K562 (cell line): ENCODE results near the gene DENND1A. TPM values are rescaled to one million over a fixed set of nuclear protein-coding genes. Genes with fewer than 3 reads are reported as not detected.

ENCODE experiments used
- ATAC-seq: fragments of 200-7000 bp; cut with Tn5 transposase; 3 replicates; pipeline ENCODE4 v1.9.1; 2020; ENCODE audit warnings: moderate library complexity
- BruUV-seq: library from RNA; stranded (reverse); fragments of 400-500 nt; replicated peaks from 2 replicates; lab custom pipeline; 2021; lab: Mats Ljungman, UMichigan
- CTCF ChIA-PET: fragments of 300-600 bp; formaldehyde crosslinking; extraction: SDS; loops from one replicate; lab custom pipeline; 2021; ENCODE audit warnings: low intra/inter-chr PET ratio; lab: Yijun Ruan, JAX
- POLR2A ChIA-PET: fragments of 300-600, 350-650 bp; sonication (Branson Sonifier 250); formaldehyde crosslinking; extraction: SDS; loops from one replicate; lab custom pipeline; 2021; ENCODE audit warnings: antibody characterized with exemption, inconsistent platforms; lab: Yijun Ruan, JAX
- DNase-seq, 4 experiments: peaks; one replicate each; pipeline versions ENCODE4 v3.0.0 to v3.0.0-alpha.2; 2011 to 2018; ENCODE audit warnings: low spot score in 3 of 4, mixed read lengths in 3 of 4; ENCODE audit errors: extremely low read depth in 1 of 4
- FAIRE-seq: peaks from 2 replicates; lab custom pipeline; 2011; peaks lifted over from hg19 to GRCh38; lab: Jason Lieb, UNC
- H2AFZ ChIP-seq: 2 replicates; pipeline ENCODE4 v1.6.0; 2011; ENCODE audit warnings: low read depth, low read length, control low read depth, inconsistent platforms
- H3K27ac ChIP-seq: fragments of 200-600 bp; 3 replicates; pipeline ENCODE4 v1.8.0; 2011; ENCODE audit warnings: low read depth, mild to moderate bottlenecking, control low read depth, inconsistent platforms, low read length, moderate library complexity, mixed read lengths; ENCODE audit errors: extremely low read depth
- H3K27me3 ChIP-seq, 2 experiments: fragments of 300-600 bp in 1 of 2; 2 replicates in 1 of 2; 3 replicates in 1 of 2; pipeline versions ENCODE4 v1.6.0 to v1.8.0; 2011; ENCODE audit warnings: inconsistent platforms in 2 of 2, low read length in 2 of 2, mild to moderate bottlenecking in 1 of 2, mixed read lengths in 1 of 2, moderate library complexity in 1 of 2; ENCODE audit not compliant: control insufficient read depth in 2 of 2, insufficient read depth in 2 of 2
- H3K36me3 ChIP-seq: fragments of 300-600 bp; 3 replicates; pipeline ENCODE4 v1.8.0; 2011; ENCODE audit warnings: mild to moderate bottlenecking, low read length, inconsistent platforms; ENCODE audit not compliant: control insufficient read depth, insufficient read depth
- H3K4me1 ChIP-seq, 2 experiments: fragments of 200-600 bp in 1 of 2; replicated peaks in 1 of 2; 2 replicates in 1 of 2; 3 replicates in 1 of 2; pipeline versions ENCODE4 v1.5.1 to v1.8.0; 2011; ENCODE audit warnings: inconsistent platforms in 2 of 2, low read length in 2 of 2, mild to moderate bottlenecking in 1 of 2, mixed read lengths in 1 of 2, moderate library complexity in 1 of 2; ENCODE audit not compliant: control insufficient read depth in 2 of 2, insufficient read depth in 2 of 2
- H3K4me2 ChIP-seq: 2 replicates; pipeline ENCODE4 v1.6.1; 2011; ENCODE audit warnings: low read length, control low read depth, inconsistent platforms, mixed read lengths; ENCODE audit not compliant: insufficient read depth
- H3K4me3 ChIP-seq: fragments of 200-600 bp; sonication (generic), shearing (Covaris generic); 2 replicates; pipeline ENCODE4 v1.5.1; 2016; ENCODE audit warnings: control low read depth, inconsistent platforms
- H3K79me2 ChIP-seq: fragments of 200-600 bp; 3 replicates; pipeline ENCODE4 v1.8.0; 2011; ENCODE audit warnings: low read length, inconsistent platforms; ENCODE audit not compliant: control insufficient read depth, insufficient read depth
- H3K9ac ChIP-seq, 2 experiments: 2 replicates each; pipeline versions ENCODE4 v1.6.0 to v1.6.1; 2011; ENCODE audit warnings: low read depth in 2 of 2, low read length in 2 of 2, control low read depth in 1 of 2, inconsistent platforms in 1 of 2, mild to moderate bottlenecking in 1 of 2, mixed read lengths in 1 of 2; ENCODE audit not compliant: insufficient read depth in 1 of 2
- H3K9me1 ChIP-seq: one replicate; pipeline ENCODE4 v1.6.0; 2011; ENCODE audit warnings: inconsistent platforms, mild to moderate bottlenecking, low read length, moderate library complexity; ENCODE audit not compliant: control insufficient read depth, insufficient read depth
- H3K9me3 ChIP-seq: replicated peaks from 2 replicates; pipeline ENCODE4 v1.5.1; 2011; ENCODE audit warnings: low read depth, low read length, inconsistent platforms; ENCODE audit not compliant: control insufficient read depth, insufficient read depth
- H4K20me1 ChIP-seq: replicated peaks from 2 replicates; pipeline ENCODE4 v1.6.1; 2011; ENCODE audit warnings: low read length, inconsistent platforms, mixed read lengths; ENCODE audit not compliant: control insufficient read depth, insufficient read depth
- BCOR ChIP-seq: fragments of 450-650 bp; IDR thresholded peaks from 2 replicates; pipeline ENCODE4 v1.6.1; 2016
- CXXC5 ChIP-seq: fragments of 250-450 bp; sonication (Bioruptor Pico); IDR thresholded peaks from 2 replicates; pipeline ENCODE4 v1.8.0; 2022; ENCODE audit warnings: inconsistent platforms, mild to moderate bottlenecking, moderate library complexity
- HEY1 ChIP-seq: fragments of 250-450 bp; sonication (Bioruptor Pico); IDR thresholded peaks from 2 replicates; pipeline ENCODE4 v1.5.0; 2020; ENCODE audit warnings: mild to moderate bottlenecking, moderate library complexity, borderline replicate concordance
- HSF4 ChIP-seq: fragments of 250-450 bp; sonication (Bioruptor Pico); IDR thresholded peaks from 2 replicates; pipeline ENCODE4 v2.1.2; 2022; ENCODE audit warnings: mild to moderate bottlenecking, moderate library complexity, borderline replicate concordance
- JUND ChIP-seq, 2 experiments: IDR thresholded peaks; 2 replicates in 1 of 2; 3 replicates in 1 of 2; pipeline ENCODE4 v1.6.1; 2011; ENCODE audit warnings: borderline replicate concordance in 2 of 2, low read depth in 2 of 2, low read length in 2 of 2, improper control_type of control experiment in 1 of 2, missing biosample characterization in 1 of 2, missing genetic modification characterization in 1 of 2, missing genetic modification reagents in 1 of 2
- MYNN ChIP-seq, 2 experiments: sonication (generic); formaldehyde crosslinking in 1 of 2; IDR thresholded peaks; 2 replicates each; pipeline versions ENCODE4 v1.5.0 to v1.6.1; 2016 to 2020; ENCODE audit warnings: antibody characterized with exemption in 1 of 2, missing genetic modification reagents in 1 of 2
- NFYB ChIP-seq: IDR thresholded peaks from 2 replicates; pipeline ENCODE4 v1.6.1; 2011; ENCODE audit warnings: mild to moderate bottlenecking, moderate library complexity; ENCODE audit not compliant: insufficient read length; ENCODE audit errors: extremely low read depth
- ZBTB8A ChIP-seq: fragments of 450-650 bp; IDR thresholded peaks from 2 replicates; pipeline ENCODE4 v1.6.1; 2018; ENCODE audit warnings: mild to moderate bottlenecking, moderate library complexity; ENCODE audit not compliant: partially characterized antibody
- ZNF23 ChIP-seq: fragments of 250-450 bp; sonication (Bioruptor Pico); IDR thresholded peaks from 2 replicates; pipeline ENCODE4 v1.4.0; 2020; ENCODE audit warnings: mild to moderate bottlenecking
- WGBS: fragments of 100-300 bp; shearing (Covaris generic); methylation state at CpG from one replicate; pipeline ENCODE4 v1.1.6; 2016; ENCODE audit warnings: low coverage, mixed read lengths; ENCODE audit not compliant: insufficient coverage; ENCODE audit errors: missing lambda C conversion rate; 5-methylcytosine and 5-hydroxymethylcytosine counted together
- in situ Hi-C: fragments of 300-500 bp; cut with MboI; formaldehyde crosslinking; loops from 4 replicates; pipeline ENCODE4 v1.15.0; 2018; ENCODE audit warnings: inconsistent platforms, mixed read lengths
- intact Hi-C: fragments of 100-400 bp; cut with micrococcal nuclease; formaldehyde crosslinking; loops from 2 replicates; pipeline ENCODE4 v1.14.2; 2022
- polyA plus RNA-seq, 8 experiments: library from polyadenylated mRNA; depleted of rRNA in 4 of 8; stranded (reverse) in 5 of 8; unstranded in 3 of 8; fragments of >200 nt; fragmentation: Nextera tagmentation in 2 of 8; fragmentation: Illumina TruSeq in 1 of 8; extraction: Ambion mirVana in 2 of 8; extraction: Trizol in 1 of 8; gene quantifications; 2 replicates each; pipeline versions ENCODE4 v1.2.1 to v1.2.3, GENCODE V29; 2011 to 2014; ENCODE audit warnings: inconsistent platforms in 1 of 8, missing spikeins in 1 of 8
- total RNA-seq, 7 experiments: library from RNA; depleted of rRNA in 6 of 7; stranded (reverse); fragments of >200 nt in 6 of 7; fragmentation: Illumina TruSeq in 2 of 7; extraction: Trizol in 2 of 7; gene quantifications; 2 replicates each; pipeline versions ENCODE4 v1.2.1 to v1.2.3, GENCODE V29; 2011 to 2021; ENCODE audit warnings: low replicate concordance in 1 of 7
- TF ChIP-seq, protein P1 (sequence below): sonication (generic); formaldehyde crosslinking; IDR thresholded peaks from 2 replicates; pipeline ENCODE4 v1.8.1; 2023; ENCODE audit warnings: mild to moderate bottlenecking, missing genetic modification reagents
- TF ChIP-seq, protein P2 (sequence below): sonication (generic); formaldehyde crosslinking; IDR thresholded peaks from 2 replicates; pipeline ENCODE4 v1.8.0; 2022; ENCODE audit warnings: missing genetic modification reagents, mild to moderate bottlenecking, borderline replicate concordance
- TF ChIP-seq, protein P3 (sequence below): fragments of 450-650 bp; formaldehyde crosslinking; IDR thresholded peaks from 2 replicates; pipeline ENCODE4 v1.4.0; 2022; ENCODE audit warnings: missing genetic modification characterization
- TF ChIP-seq, protein P4 (sequence below): fragments of 250-450 bp; sonication (Bioruptor Pico); IDR thresholded peaks from 2 replicates; pipeline ENCODE4 v1.8.0; 2021; ENCODE audit warnings: moderate library complexity, mild to moderate bottlenecking, inconsistent platforms

DENND1A gene
- total and polyA plus RNA-seq, 9 of the 15 experiments (the other 6 are each of a cell fraction or from before 2014, with no cell fraction given), result 7.6 to 29.5 (median 15.7) TPM

DNA sequence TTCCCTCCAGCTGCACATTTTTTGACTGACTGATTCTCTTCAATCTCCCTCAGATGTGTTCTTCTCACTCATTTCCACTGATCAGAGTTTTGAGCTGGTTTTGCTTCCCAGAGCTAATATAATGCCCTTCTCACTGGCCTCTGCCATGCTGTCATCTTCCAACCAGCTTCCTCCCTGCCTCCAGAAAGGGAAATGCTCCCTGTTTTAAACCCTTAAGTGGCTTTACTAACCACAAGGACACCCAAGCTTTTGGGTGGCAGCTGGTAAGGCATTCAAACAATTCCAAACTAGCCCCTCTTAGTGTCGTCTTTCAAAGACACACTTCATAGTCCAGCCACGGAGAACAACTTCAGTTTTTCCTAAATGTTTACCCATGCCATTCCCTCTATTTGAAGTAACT, 401.4 kb downstream of the DENND1A start (continued):
- TF ChIP-seq, protein P1, sequence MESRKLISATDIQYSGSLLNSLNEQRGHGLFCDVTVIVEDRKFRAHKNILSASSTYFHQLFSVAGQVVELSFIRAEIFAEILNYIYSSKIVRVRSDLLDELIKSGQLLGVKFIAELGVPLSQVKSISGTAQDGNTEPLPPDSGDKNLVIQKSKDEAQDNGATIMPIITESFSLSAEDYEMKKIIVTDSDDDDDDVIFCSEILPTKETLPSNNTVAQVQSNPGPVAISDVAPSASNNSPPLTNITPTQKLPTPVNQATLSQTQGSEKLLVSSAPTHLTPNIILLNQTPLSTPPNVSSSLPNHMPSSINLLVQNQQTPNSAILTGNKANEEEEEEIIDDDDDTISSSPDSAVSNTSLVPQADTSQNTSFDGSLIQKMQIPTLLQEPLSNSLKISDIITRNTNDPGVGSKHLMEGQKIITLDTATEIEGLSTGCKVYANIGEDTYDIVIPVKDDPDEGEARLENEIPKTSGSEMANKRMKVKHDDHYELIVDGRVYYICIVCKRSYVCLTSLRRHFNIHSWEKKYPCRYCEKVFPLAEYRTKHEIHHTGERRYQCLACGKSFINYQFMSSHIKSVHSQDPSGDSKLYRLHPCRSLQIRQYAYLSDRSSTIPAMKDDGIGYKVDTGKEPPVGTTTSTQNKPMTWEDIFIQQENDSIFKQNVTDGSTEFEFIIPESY, result no peak

DNA sequence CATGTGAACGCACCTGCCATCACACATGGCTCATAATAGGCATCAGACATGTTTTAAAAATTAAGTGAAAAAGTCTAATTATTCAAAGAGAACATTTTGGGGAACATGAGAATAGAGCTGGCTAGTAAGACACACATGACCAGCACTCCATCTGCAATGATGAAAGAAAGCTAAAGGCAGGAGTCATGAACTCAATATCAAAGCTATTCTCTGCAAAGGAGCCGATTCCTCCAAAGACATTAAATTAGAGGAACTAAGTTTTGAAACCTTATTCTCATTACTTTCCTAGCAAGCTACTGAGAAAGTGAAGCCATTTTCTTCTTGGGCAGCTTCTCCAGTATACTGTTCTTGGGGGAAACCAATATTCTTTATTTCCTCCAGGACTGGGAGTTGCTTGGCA, 401.9 kb downstream of the DENND1A start:
- no peak overlapping the region for H2AFZ ChIP-seq
- H3K9ac ChIP-seq, result no peak overlapping the region
- H3K9me1 ChIP-seq, result no peaks in the 10 kb centered on the region
- POLR2A ChIA-PET, result interaction anchor here (0.7 to 1.0 kb wide), 2 partner anchors 11 to 216 kb away, joined by 3 read pairs; no protein-coding TSS in a partner anchor
- no peaks in the 10 kb centered on the region for H3K36me3 ChIP-seq
- TF ChIP-seq JUND (IDR thresholded peaks at IDR 0.05; ENCODE audit: borderline replicate concordance, low read depth, low read length) (no peak), JUND (tag; IDR thresholded peaks at IDR 0.05; ENCODE audit: borderline replicate concordance, low read depth, low read length) (no peak), HSF4 (CRISPR knock-in tag) (no peak), ZBTB8A (no peak), ZNF23 (CRISPR knock-in tag) (no peak), NFYB (no peak), BCOR (no peak), MYNN (IDR thresholded peaks at IDR 0.05) (no peak), MYNN (CRISPR knock-in tag; IDR thresholded peaks at IDR 0.05) (no peak), HEY1 (CRISPR knock-in tag) (no peak), CXXC5 (no peak)
- TF ChIP-seq, protein P2, sequence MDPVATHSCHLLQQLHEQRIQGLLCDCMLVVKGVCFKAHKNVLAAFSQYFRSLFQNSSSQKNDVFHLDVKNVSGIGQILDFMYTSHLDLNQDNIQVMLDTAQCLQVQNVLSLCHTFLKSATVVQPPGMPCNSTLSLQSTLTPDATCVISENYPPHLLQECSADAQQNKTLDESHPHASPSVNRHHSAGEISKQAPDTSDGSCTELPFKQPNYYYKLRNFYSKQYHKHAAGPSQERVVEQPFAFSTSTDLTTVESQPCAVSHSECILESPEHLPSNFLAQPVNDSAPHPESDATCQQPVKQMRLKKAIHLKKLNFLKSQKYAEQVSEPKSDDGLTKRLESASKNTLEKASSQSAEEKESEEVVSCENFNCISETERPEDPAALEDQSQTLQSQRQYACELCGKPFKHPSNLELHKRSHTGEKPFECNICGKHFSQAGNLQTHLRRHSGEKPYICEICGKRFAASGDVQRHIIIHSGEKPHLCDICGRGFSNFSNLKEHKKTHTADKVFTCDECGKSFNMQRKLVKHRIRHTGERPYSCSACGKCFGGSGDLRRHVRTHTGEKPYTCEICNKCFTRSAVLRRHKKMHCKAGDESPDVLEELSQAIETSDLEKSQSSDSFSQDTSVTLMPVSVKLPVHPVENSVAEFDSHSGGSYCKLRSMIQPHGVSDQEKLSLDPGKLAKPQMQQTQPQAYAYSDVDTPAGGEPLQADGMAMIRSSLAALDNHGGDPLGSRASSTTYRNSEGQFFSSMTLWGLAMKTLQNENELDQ (CRISPR knock-in tag), result no peak
- TF ChIP-seq, protein P3, sequence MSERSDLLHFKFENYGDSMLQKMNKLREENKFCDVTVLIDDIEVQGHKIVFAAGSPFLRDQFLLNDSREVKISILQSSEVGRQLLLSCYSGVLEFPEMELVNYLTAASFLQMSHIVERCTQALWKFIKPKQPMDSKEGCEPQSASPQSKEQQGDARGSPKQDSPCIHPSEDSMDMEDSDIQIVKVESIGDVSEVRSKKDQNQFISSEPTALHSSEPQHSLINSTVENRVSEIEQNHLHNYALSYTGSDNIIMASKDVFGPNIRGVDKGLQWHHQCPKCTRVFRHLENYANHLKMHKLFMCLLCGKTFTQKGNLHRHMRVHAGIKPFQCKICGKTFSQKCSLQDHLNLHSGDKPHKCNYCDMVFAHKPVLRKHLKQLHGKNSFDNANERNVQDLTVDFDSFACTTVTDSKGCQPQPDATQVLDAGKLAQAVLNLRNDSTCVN, result no peak
- TF ChIP-seq, protein P4, sequence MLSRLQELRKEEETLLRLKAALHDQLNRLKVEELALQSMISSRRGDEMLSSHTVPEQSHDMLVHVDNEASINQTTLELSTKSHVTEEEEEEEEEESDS (CRISPR knock-in tag), result no peak
- no peak overlapping the region for H3K4me3 ChIP-seq
- intact Hi-C loops (no loop called here), in situ Hi-C loops (loop anchor here (25.0 kb wide), 1 partner anchor 784 kb away; no protein-coding TSS in a partner anchor)
- H4K20me1 ChIP-seq, result 0 out of 2 replicates have a peak, but pooled peaks cover 4% of the 10 kb centered on the region
- no peak overlapping the region for H3K27ac ChIP-seq
- no peaks in the 10 kb centered on the region for H3K79me2 ChIP-seq
- DNase-seq (no peak), ATAC-seq (no peak), FAIRE-seq (no peak)
- H3K4me1 ChIP-seq, result peaks cover 5 to 9% of the 10 kb centered on the region in 2 experiments; a peak in 3 of 5 replicates
- H3K9me3 ChIP-seq, result no peaks in the 10 kb centered on the region; the same call in 1 of the 2 replicates
- BruUV-seq, result no TSS peak
- H3K4me2 ChIP-seq, result no peak overlapping the region
- H3K27me3 ChIP-seq, result no peaks in the 10 kb centered on the region
- CTCF ChIA-PET, result no interaction called here
- 25% methylated on average over 2 of the region's 2 CpGs for WGBS
